HG03520 (cell line): Measurements from ENCODE around the gene CUL9.

ENCODE experiments used
- ATAC-seq: cut with Tn5 transposase; IDR thresholded peaks from one replicate; pipeline ENCODE4 v1.9.1; 2021; ENCODE audit warnings: mild to moderate bottlenecking, moderate library complexity; ENCODE audit not compliant: unreplicated experiment

The CUL9 gene

DNA sequence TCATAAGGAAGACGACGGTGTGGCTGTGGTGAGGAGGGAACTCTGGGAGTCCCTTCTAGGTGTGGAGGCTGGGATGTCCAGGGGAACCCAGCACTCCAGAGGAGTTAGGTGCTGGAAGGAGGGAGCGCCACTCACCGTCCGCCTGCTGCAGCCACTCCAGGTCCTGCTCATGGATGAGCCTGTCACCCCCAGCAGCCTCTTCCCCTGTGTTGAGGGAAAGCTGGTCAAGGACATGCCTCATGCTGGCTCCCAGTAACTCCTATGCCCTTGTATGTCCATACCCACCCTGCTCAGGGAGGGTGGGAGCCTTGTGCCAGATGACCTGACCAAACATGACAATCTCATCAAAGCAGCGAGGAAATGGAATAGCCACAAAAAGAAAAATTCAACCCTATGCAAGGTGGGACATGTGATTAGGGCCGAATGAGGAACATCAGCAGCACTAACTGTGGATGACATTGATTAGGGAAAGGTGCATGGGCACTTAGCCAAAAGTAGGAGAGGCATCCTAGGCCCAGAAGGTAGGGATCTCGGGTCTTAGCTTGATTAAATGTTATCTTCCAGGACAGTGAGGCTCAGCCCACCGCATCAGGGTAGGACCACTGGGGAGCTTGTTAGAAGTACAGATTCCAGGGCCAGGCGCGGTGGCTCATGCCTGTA is 44.3 kb downstream of the CUL9 start:
- ATAC-seq: no peak

GRCh38 chr6:43228951-43229802 is 47.2 kb downstream of the CUL9 start, which contains the start of gene DNPH1:
DNPH1 (minus strand) TSS chr6:43229481; CDS start chr6:43229456, 25 bp downstream.
- peak; percentile 70 for ATAC-seq

GRCh38 chr6:43229803-43230620 is 48.0 kb downstream of the CUL9 start:
- ATAC-seq: no peak

DNA sequence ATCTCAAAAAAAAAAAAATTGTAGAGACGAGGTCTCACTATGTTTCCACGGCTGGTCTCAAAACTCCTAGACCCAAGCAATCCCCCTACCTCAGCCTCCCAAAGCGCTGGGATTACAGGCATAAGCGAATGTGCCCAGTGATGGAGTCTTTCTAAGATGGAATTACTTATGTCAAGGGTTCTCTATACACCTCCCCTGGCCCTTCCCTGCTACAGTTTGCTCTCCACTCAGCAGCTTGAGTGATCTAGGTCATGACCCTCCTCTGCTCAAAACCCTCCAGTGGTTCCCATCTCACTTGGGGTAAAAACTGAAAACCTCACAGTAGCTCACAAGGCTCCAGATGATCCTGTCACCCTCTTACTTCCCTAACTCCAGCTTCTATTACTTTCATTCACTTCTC is 49.1 kb downstream of the CUL9 start:
- ATAC-seq: no peak

- no peak for ATAC-seq
Observed at GRCh38 chr6:43231735-43232450, 49.9 kb downstream of the CUL9 start.

- ATAC-seq: no peak
Observed at GRCh38 chr6:43235841-43236240, 53.8 kb downstream of the CUL9 start.

DNA sequence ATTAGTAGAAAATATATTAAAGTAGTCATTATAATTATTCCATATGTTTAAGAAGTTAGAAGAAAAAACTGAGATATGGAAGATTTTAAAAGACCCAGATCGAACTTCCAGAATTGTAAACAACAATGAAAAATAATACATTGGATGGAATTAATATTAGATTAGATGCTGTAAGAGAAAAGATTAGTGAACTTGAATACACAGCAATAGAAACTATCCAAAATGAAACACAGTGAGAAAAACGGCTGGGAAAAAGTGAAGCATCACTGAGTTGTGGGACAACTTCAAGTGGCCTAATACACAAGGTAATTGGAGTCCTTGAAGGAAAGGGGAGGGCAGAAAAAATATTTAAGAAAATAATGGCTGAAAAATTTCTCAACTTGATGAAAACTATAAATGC is 57.1 kb downstream of the CUL9 start:
- ATAC-seq: no peak

- no peak for ATAC-seq
Observed at GRCh38 chr6:43240950-43241349, 59.0 kb downstream of the CUL9 start.

- no peak for ATAC-seq
Observed at GRCh38 chr6:43241446-43241845, 59.5 kb downstream of the CUL9 start.

GRCh38 chr6:43242908-43243663 is 61.1 kb downstream of the CUL9 start, which contains the start of gene TTBK1:
TTBK1 (plus strand) TSS chr6:43243481; CDS start chr6:43246661, 3,180 bp downstream.
- ATAC-seq: no peak

GRCh38 chr6:43243664-43244321 is 61.8 kb downstream of the CUL9 start:
- no peak for ATAC-seq

DNA sequence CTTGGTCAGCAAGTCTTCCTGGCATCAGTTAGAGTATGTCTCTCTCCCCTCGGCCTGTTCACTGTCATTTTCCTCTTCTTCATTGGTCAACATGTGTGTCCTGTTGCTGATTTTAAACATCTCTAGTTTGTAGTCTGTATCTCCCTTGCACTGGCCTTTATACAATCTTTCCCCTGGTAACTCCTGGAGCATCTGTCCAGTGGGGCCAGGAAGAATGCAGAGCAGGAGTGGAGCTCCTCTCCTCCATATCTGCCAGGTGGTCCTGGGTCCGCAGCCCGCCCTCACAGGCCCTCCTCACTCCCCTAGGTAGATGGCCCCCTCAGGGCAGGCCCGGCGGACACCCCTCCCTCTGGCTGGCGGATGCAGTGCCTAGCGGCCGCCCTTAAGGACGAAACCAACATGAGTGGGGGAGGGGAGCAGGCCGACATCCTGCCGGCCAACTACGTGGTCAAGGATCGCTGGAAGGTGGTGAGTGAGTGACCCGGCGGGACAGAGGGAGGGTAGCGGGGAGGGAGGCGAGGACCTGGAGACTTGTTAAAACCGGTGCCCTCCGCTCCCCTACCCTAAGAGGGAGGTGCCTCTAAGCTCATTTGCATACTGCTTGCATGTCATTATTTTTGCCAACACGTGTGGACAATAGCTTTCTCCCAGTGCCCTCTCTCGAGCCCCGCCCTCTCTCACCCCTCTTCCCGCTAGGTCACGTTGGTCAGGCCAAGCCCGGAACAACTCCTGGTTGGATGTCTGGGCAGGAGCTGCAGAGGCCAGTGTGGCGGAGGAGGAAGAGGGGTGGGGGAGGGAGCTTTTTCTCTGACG is 64.5 kb downstream of the CUL9 start:
- peak; percentile 30 for ATAC-seq

GRCh38 chr6:43247114-43247999 is 65.4 kb downstream of the CUL9 start:
- peak; percentile 89 for ATAC-seq

GRCh38 chr6:43248101-43248500 is 66.1 kb downstream of the CUL9 start:
- no peak for ATAC-seq

- ATAC-seq: no peak
Observed at GRCh38 chr6:43248791-43249190, 66.8 kb downstream of the CUL9 start.

DNA sequence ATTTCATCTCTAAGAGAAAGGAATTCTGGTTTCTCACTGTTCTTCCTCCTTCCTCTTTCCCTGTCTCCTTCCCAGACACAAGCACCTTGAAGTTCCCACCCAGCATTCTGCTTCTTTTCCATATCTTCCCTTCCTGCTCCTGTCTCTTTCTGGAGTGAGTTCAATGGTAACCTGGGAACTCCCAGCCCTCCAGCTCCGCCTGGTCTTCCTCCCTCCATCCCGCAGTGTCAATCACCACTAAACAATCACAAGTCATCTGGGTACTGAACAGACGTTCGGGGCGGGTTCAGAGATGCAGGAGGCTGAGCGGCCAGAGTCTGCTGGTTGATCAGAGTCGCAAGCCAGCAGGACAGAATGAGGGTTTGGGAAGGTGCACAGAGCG is 69.0 kb downstream of the CUL9 start:
- no peak for ATAC-seq

- ATAC-seq: no peak
Observed at GRCh38 chr6:43253401-43253800, 71.4 kb downstream of the CUL9 start.
